HG03039 (cell line): Measurements from ENCODE around the gene TOR3A.

Source experiments
- ATAC-seq: cut with Tn5 transposase; IDR thresholded peaks from one replicate; pipeline ENCODE4 v1.9.1; 2021; ENCODE audit warnings: mild to moderate bottlenecking, moderate library complexity; ENCODE audit not compliant: unreplicated experiment

The TOR3A gene

DNA sequence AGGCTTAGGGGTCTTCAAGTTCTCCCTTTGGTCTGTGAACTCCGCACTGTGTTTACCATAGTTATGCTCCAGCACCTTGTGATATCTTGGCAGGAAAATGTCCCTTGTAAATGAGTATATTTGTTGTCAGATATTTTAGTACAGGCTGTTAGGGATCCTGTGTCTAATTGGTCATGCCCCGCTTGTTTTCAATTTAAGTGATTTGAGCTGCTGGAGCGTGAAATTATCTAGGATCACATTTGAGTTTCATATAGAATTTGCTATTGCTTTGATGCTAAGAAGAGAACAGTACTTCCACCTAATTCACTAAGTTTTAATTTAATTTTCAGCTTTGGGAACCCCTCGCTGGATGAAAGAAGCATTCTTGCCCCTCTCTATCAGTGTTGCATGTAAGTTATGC, 15.4 kb upstream of the TOR3A start:
- no peak for ATAC-seq

GRCh38 chr1:179077396-179077795, 4.5 kb upstream of the TOR3A start:
- no peak for ATAC-seq

DNA sequence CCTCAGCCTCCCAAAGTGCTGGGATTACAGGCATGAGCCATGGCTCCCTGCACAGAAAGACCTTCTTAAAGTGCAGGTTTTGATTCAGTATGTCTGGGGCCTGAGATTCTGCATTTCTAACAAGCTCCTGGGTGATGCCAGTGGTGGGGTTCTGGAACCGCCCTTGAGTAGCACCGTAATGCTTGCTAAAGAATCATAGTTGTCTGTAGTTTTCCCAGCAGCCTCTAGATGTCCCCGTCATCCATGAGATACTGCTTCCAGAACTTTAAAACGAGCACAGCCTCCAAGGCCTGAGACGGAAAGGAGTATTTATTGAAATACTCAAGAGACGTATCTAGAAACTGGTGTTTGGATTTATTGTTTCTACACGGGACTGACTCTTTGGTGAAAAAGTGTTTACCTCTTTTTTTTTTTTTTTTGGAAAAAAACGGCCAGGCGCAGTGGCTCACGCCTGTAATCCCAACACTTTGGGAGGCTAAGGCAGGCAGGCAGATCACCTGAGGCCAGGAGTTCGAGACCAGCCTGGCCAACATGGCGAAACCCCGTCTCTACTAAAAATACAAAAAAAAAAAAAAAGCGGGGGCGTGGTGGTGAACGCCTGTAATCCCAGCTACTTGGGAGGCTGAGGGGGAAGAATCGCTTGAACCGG, 2.6 kb upstream of the TOR3A start:
- no peak for ATAC-seq

DNA sequence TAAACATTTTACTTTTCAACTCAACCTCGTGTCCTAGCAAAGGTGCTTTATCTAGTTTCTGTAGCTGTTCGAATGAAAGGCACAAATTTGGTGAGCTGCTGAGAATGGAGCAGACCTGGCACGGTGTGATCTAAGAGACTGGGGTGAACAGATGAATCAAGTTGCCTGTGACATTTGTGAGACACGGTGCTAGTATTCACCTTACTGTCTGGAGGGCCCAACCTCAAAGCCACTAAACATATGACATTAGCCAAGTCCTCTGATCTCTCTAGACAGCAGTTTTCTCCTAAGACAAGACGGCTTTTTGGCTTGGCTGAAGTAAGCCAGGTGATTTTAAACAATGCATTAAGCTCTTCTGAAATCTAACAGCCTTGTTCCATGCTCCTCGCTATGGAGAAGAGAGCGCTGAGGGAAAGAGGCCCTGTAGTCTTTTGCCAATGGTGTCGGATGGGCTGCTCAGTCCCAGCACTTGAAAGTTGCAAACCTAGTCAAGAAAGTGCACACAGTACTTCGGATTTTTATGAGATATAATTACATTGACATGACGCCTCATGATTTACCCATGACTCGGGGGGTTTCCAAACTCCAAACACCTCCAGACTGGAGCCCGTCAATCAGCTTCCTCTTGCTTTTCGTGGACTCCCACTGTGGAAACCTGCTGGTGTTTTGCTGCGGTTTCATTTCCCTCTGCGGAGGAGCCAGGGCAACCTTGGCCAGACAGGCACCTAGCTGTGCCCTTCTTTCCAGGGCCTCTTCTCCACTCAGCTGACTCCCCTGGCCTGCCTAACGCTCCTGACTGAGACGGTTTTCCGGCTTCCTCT, 794 bp upstream of the TOR3A start:
- ATAC-seq = no peak

DNA sequence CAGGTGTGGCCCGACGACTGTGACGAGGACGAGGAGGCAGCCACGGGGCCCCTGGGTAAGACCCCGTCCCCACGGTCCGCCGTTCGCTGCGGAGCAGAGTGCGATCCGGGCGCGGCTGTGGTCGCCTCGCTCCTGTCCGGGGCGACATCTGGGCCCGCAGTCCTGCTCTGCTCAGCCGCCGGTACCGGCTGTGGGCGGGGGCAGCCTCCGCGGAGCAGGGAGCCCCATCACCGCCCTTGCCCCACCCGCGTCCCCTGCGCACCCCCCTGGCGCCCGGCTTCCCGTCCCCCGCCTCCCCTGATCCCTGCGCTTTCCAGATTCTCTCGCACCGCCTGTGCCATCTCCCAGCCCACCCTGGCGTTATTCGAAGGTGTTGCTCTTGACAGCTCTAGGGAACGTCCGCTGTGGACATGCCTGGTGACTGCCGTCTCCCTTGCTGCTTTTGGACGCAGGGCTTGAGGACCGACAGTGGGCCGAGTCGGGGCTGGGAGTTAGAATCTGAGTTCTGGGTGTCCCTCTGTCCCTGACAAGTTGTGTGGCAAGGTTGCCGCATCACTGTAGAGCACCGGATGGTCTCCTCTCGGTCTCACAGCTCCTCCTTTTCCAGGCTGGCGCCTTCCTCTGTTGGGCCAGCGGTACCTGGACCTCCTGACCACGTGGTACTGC, 596 bp downstream of the TOR3A start:
- ATAC-seq = peak; percentile 13

DNA sequence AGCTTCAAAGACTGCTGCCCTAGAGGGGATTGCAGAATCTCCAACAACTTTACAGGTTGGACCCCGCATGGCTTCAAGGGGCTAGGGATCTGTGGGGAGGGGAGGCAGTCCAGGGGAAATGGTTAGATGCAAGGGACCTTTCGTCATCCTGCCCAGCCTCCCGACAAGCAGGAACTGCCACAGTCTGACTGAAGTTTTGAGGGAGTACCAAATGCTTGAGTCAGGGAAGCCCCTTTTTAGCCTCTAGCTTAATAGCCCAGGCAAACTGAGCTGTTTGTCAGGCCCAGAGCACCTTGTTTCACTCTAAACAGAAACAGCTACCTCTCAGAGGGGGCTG, 1.1 kb downstream of the TOR3A start:
- peak; percentile 1 for ATAC-seq

DNA sequence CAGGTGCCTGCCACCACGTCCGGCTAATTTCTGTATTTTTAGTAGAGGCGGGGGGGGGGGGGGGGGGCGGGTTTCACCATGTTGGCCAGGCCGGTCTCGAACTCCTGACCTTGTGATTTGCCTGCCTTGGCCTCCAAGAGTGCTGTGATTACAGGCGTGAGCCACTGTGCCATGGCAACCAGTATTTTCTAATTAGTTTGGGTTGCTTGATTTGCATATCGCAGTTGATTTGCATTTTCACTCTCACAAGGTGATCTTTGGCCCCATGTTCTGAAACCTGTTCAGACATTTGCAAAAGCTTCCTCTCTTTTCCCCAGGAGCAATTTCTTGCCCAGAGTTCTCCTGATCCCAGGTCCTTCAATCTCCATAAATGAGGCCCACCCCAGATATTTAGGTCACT, 1.7 kb downstream of the TOR3A start:
- ATAC-seq = no peak

- no peak for ATAC-seq
Measured at GRCh38 chr1:179087665-179088064, 5.8 kb downstream of the TOR3A start.

- ATAC-seq = no peak
Measured at GRCh38 chr1:179089827-179090482, 8.1 kb downstream of the TOR3A start.

DNA sequence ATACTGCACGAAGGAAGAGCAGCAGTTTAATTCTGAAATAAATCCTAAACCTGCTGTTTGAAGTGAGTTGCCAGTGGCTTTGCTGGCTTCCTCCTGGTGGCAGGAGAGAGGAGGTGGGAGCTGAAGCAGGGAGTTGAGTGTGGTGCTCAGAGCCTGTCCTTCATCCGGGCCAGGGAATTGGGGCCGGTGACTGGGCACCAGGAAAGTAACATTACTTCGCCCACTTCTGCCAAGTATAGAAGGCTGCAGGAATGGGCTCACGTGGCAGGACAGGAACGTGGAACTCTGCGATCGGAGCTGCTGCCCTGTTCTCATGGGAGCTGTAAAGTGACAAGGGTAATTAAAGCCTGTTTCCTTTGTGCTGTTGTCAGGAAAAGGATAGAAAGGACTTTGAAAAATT, 8.7 kb downstream of the TOR3A start:
- ATAC-seq = no peak

DNA sequence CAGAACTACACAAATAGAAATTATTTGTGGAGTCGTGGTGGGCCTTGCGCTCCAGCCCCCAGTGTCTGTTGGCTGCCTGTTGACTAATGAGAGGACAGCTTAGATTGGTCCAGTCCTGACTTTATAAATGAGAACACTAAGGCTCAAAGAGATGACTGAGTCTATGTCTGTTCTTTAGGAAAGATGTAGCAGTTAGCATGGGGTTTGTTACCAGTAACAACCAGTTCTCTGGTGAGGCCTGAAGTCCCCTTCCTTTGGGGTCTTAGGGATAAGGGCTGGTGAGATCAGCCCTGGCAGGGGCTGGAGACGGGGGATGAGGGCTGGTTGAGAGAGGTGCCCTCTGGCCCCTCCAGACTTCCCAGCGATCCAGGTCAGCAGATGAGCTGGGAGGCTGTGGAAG, 9.1 kb downstream of the TOR3A start:
- ATAC-seq = no peak

DNA sequence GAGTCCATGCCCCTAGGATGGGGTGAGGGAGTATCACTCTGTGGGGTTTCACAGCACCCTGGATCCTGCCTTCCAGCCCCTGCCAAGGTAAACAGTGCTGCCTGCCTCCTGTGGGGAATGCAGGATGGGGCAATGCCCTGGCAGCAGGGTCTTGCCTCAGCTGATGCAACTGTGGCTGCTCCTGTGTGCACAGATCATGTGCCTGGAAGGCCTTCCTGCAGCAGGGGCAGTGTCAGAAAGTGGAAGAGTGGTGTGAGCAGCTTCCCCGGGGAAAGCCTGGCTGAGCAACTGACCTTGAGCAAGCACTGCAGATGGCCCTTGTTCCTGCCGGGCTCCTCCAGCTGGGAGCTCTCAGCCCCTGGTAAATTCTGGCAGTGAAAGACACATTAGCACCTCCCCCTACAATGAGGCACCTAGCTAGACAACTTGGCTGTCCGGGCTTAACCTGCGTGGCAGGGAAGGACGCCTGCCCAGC, 9.9 kb downstream of the TOR3A start:
- no peak for ATAC-seq

GRCh38 chr1:179092896-179093461, 11.1 kb downstream of the TOR3A start:
- no peak for ATAC-seq

DNA sequence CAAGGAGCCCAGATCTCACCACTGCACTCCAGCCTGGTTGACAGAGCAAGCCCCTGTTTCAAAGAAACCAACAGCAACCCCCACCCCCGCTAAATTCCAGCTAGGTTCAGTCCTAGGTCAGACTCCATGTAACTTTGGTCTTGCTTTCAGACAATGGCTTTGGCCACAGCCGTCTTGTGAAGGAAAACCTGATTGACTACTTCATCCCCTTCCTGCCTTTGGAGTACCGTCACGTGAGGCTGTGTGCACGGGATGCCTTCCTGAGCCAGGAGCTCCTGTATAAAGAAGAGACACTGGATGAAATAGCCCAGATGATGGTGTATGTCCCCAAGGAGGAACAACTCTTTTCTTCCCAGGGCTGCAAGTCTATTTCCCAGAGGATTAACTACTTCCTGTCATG, 12.9 kb downstream of the TOR3A start:
- no peak for ATAC-seq

GRCh38 chr1:179095377-179095776, 13.5 kb downstream of the TOR3A start:
- no peak for ATAC-seq

GRCh38 chr1:179095924-179096323, 14.1 kb downstream of the TOR3A start:
- ATAC-seq = no peak

- no peak for ATAC-seq
Measured at GRCh38 chr1:179099891-179100290, 18.0 kb downstream of the TOR3A start.

- no peak for ATAC-seq
Measured at GRCh38 chr1:179101566-179101965, 19.7 kb downstream of the TOR3A start.

DNA sequence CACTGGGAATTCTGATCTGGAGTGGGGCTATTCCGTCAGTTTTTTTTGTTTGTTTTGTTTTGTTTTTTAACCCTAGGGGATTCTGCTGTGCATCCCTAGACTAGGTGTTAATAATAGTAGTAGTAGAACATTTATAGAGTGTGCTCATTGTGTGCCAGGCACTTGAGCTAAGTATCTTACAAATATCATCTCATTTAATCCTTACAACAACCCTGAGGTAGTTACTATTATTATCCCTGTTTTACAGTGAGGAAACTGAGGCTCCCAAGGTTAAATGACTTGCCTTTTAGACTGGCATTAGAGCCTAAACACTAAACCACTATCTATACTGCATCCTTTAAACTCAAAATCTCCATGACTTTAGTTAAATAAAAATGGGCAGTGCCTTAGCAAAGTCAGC, 22.1 kb downstream of the TOR3A start:
- ATAC-seq = no peak

- ATAC-seq = no peak
Measured at GRCh38 chr1:179104611-179105250, 22.9 kb downstream of the TOR3A start.

DNA sequence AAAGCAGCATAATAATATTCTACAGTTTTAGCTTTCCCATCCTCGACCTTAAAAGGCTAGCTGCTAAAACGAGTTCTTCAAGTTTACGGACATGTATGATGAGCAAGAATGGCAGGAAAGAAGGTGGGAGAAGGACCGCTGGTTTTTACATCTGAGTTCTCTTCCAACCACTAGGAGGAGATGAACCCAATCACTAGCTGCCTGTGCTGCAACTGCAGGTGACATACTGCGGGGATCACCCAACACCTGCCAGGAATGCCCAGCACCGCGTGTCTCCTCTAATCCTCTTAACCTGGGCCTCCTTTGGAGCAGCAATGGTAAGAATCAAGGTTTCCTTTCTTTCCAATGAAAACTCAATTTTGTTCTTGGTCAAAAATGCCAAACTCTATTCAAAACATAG, 23.5 kb downstream of the TOR3A start:
- ATAC-seq = no peak
